Measurements from ENCODE around the gene FAM20C. TPM values are rescaled to one million over a fixed set of nuclear protein-coding genes. Genes with fewer than 3 reads are reported as not detected.
A peak's percentile ranks its signal among the peaks of the same experiment; 100 is the strongest.

Gene FAM20C
- total RNA-seq, 1 donor from 2014 or later: 58.8 TPM

GRCh38 chr7:271266-272107 lies 79.1 kb downstream of the FAM20C start:
- Histone ChIP-seq H3K27me3 (no peaks in the 10 kb centered on the region), H3K4me1 (no peaks in the 10 kb centered on the region), H3K36me3 (no peaks in the 10 kb centered on the region), H3K4me3 (no peak overlapping the region), H3K27ac (no peak overlapping the region), H3K9me3 (no peaks in the 10 kb centered on the region)
- intact Hi-C loops (cut with DNase I): no loop called here
- ATAC-seq (no peak), DNase-seq (no peak)
- TF ChIP-seq CTCF (IDR thresholded peaks at IDR 0.05): no peak

- intact Hi-C loops (cut with DNase I): no loop called here
- Histone ChIP-seq H3K4me1 (no peaks in the 10 kb centered on the region), H3K27ac (no peak overlapping the region), H3K36me3 (no peaks in the 10 kb centered on the region), H3K9me3 (no peaks in the 10 kb centered on the region), H3K27me3 (no peaks in the 10 kb centered on the region), H3K4me3 (no peak overlapping the region)
- ATAC-seq: no peak
- TF ChIP-seq CTCF (IDR thresholded peaks at IDR 0.05): no peak
- DNase-seq: no peak
Observed at GRCh38 chr7:272108-272615, 79.8 kb downstream of the FAM20C start.

- intact Hi-C loops (cut with DNase I): no loop called here
- H3K27ac ChIP-seq: no peak overlapping the region
- no peak overlapping the region for H3K4me3 ChIP-seq
- no peaks in the 10 kb centered on the region for H3K27me3 ChIP-seq
- DNase-seq (no peak), ATAC-seq (peak; percentile 16)
- TF ChIP-seq CTCF (IDR thresholded peaks at IDR 0.05): no peak
- H3K4me1 ChIP-seq: no peaks in the 10 kb centered on the region
- no peaks in the 10 kb centered on the region for H3K9me3 ChIP-seq
- H3K36me3 ChIP-seq: no peaks in the 10 kb centered on the region
Observed at GRCh38 chr7:272631-273030, 80.3 kb downstream of the FAM20C start.

- ATAC-seq: no peak
- TF ChIP-seq CTCF (IDR thresholded peaks at IDR 0.05): no peak
Observed at GRCh38 chr7:273327-273726, 81.0 kb downstream of the FAM20C start.

GRCh38 chr7:274266-274665 lies 81.9 kb downstream of the FAM20C start:
- Histone ChIP-seq H3K36me3 (no peaks in the 10 kb centered on the region), H3K4me1 (no peaks in the 10 kb centered on the region), H3K4me3 (no peak overlapping the region), H3K27ac (no peak overlapping the region), H3K27me3 (no peaks in the 10 kb centered on the region), H3K9me3 (no peaks in the 10 kb centered on the region)
- no peak for DNase-seq
- intact Hi-C loops (cut with DNase I): no loop called here
- TF ChIP-seq CTCF (IDR thresholded peaks at IDR 0.05): no peak
- ATAC-seq: no peak

More at GRCh38 chr7:273327-273726, 81.0 kb downstream of the FAM20C start:
- Histone ChIP-seq H3K4me3 (no peak overlapping the region), H3K4me1 (no peaks in the 10 kb centered on the region), H3K9me3 (no peaks in the 10 kb centered on the region), H3K27me3 (no peaks in the 10 kb centered on the region), H3K36me3 (no peaks in the 10 kb centered on the region), H3K27ac (no peak overlapping the region)
- intact Hi-C loops (cut with DNase I): no loop called here
- DNase-seq: no peak
